GM10266 (cell line): ENCODE data around the gene COX5A.

Experiments used
- DNase-seq: peaks from one replicate; pipeline ENCODE4 v3.0.0; 2012; ENCODE audit errors: extremely low spot score
- CTCF ChIP-seq: IDR thresholded peaks from 2 replicates; pipeline ENCODE4 v1.5.1; 2012; ENCODE audit warnings: mild to moderate bottlenecking, low read depth; ENCODE audit not compliant: control insufficient read depth, insufficient read depth; ENCODE audit errors: missing control alignments

Gene COX5A

GRCh38 chr15:74937590-74938371 lies at the start of gene COX5A:
COX5A (minus strand) TSS chr15:74938073; CDS start chr15:74938014, 59 bp downstream.
- DNase-seq, result peak; percentile 94
- TF ChIP-seq CTCF, result no peak

GRCh38 chr15:74983725-74984231 lies 45.9 kb upstream of the COX5A start:
- no peak for TF ChIP-seq CTCF
- no peak for DNase-seq

GRCh38 chr15:74982183-74982582 lies 44.3 kb upstream of the COX5A start:
- DNase-seq, result no peak
- no peak for TF ChIP-seq CTCF

GRCh38 chr15:74978503-74978902 lies 40.6 kb upstream of the COX5A start:
- DNase-seq, result no peak
- no peak for TF ChIP-seq CTCF

GRCh38 chr15:74978077-74978476 lies 40.2 kb upstream of the COX5A start:
- no peak for TF ChIP-seq CTCF
- DNase-seq, result no peak

GRCh38 chr15:74977599-74977998 lies 39.7 kb upstream of the COX5A start:
- DNase-seq, result no peak
- TF ChIP-seq CTCF, result no peak

GRCh38 chr15:74976159-74976558 lies 38.3 kb upstream of the COX5A start:
- DNase-seq, result no peak
- TF ChIP-seq CTCF, result peak; percentile 8
